Testis (tissue), 2 donors: ENCODE results near the gene UQCRH.

Experiments used
- CTCF ChIP-seq, 3 experiments: fragments of 450-650 bp in 2 of 3; fragments of 200-600 bp in 1 of 3; sonication (generic) in 1 of 3; IDR thresholded peaks; one replicate each; pipeline ENCODE4 v1.5.1; 2016 to 2019; ENCODE audit warnings: antibody characterized with exemption in 3 of 3, mild to moderate bottlenecking in 2 of 3, moderate library complexity in 1 of 3
- POLR2A ChIP-seq: fragments of 450-650 bp; IDR thresholded peaks from one replicate; pipeline ENCODE4 v1.6.1; 2017; ENCODE audit warnings: antibody characterized with exemption, mild to moderate bottlenecking, moderate library complexity

DNA sequence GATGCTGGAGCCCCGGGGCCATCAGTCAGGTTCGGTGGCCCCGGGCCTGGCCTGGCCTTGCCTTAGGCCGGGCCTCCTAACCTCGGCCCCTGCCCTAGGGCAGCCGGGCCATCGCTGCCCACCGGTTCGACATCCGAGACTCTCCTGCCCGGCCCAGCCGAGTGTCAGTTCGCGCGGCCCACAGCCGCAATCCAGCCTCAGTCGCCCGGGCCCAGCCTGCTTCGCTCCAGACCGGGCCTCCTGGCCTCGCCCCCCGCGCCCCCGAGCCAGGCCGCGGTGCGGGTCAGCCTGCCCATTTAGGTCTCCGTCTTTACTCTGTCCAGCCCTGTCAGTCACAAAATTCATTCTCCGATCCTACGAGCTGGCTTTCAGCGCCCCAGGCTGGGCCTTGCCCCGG, 859 bp upstream of the UQCRH start:
- TF ChIP-seq CTCF (IDR thresholded peaks at IDR 0.05) (no peak), POLR2A (no peak)
